Mesendoderm (in vitro differentiated cells): Measurements from ENCODE around the gene KIF5B.
"Not testable (repeated sequence)": the region's sequence is repeated elsewhere in the genome, so short reads cannot be mapped to it uniquely, and the experiment has no call there.

Experiments used
- DNase-seq: peaks from one replicate; pipeline ENCODE4 v3.0.0; 2013
- H2AK5ac ChIP-seq: 2 replicates; pipeline ENCODE4 v1.6.1; 2013; ENCODE audit warnings: low read length, inconsistent platforms
- H2BK120ac ChIP-seq: 2 replicates; pipeline ENCODE4 v1.6.1; 2013; ENCODE audit warnings: low read depth, mild to moderate bottlenecking, low read length, moderate library complexity, mixed read lengths
- H2BK15ac ChIP-seq: replicated peaks from 2 replicates; pipeline ENCODE4 v1.6.1; 2013; ENCODE audit warnings: low read depth, mild to moderate bottlenecking, moderate library complexity
- H2BK5ac ChIP-seq: 2 replicates; pipeline ENCODE4 v1.6.1; 2013; ENCODE audit warnings: low read length, inconsistent platforms
- H3K18ac ChIP-seq: 2 replicates; pipeline ENCODE4 v1.6.1; 2013; ENCODE audit warnings: mild to moderate bottlenecking, low read length, mixed read lengths
- H3K23ac ChIP-seq: one replicate; pipeline ENCODE4 v1.6.1; 2013; ENCODE audit warnings: low read length
- H3K27ac ChIP-seq: 2 replicates; pipeline ENCODE4 v1.5.1; 2013; ENCODE audit warnings: low read depth, mild to moderate bottlenecking, inconsistent platforms, low read length, moderate library complexity
- H3K27me3 ChIP-seq: 2 replicates; pipeline ENCODE4 v1.6.1; 2013; ENCODE audit warnings: low read length, control low read depth, mild to moderate bottlenecking, inconsistent platforms; ENCODE audit not compliant: insufficient read depth, poor library complexity
- H3K36me3 ChIP-seq: 2 replicates; pipeline ENCODE4 v1.6.1; 2013; ENCODE audit warnings: low read length, inconsistent platforms; ENCODE audit not compliant: control insufficient read depth, insufficient read depth
- H3K4ac ChIP-seq: one replicate; pipeline ENCODE4 v1.6.1; 2013; ENCODE audit warnings: low read depth, mild to moderate bottlenecking, low read length, moderate library complexity
- H3K4me1 ChIP-seq: 2 replicates; pipeline ENCODE4 v1.6.1; 2013; ENCODE audit warnings: low read depth, low read length, inconsistent platforms; ENCODE audit not compliant: control insufficient read depth
- H3K4me2 ChIP-seq: 2 replicates; pipeline ENCODE4 v1.6.1; 2013; ENCODE audit warnings: low read length
- H3K4me3 ChIP-seq: 2 replicates; pipeline ENCODE4 v1.5.1; 2013; ENCODE audit warnings: mild to moderate bottlenecking, low read length
- H3K56ac ChIP-seq: one replicate; pipeline ENCODE4 v1.6.1; 2013; ENCODE audit warnings: low read length
- H3K79me1 ChIP-seq: 2 replicates; pipeline ENCODE4 v1.6.1; 2013; ENCODE audit warnings: low read length, inconsistent platforms
- H3K79me2 ChIP-seq: 2 replicates; pipeline ENCODE4 v1.6.1; 2013; ENCODE audit warnings: mild to moderate bottlenecking, low read length; ENCODE audit not compliant: control insufficient read depth, insufficient read depth
- H3K9ac ChIP-seq: 2 replicates; pipeline ENCODE4 v1.6.1; 2013; ENCODE audit warnings: low read length, inconsistent platforms
- H4K5ac ChIP-seq: one replicate; pipeline ENCODE4 v1.6.1; 2013; ENCODE audit warnings: low read length
- H4K8ac ChIP-seq: one replicate; pipeline ENCODE4 v1.6.1; 2013; ENCODE audit warnings: low read depth, mild to moderate bottlenecking, control low read depth, low read length, moderate library complexity
- WGBS: extraction: QIAGEN DNeasy Blood & Tissue Kit; methylation state at CpG from one replicate; pipeline ENCODE4 v1.1.7; 2013; ENCODE audit warnings: low lambda C conversion rate, missing lambda C conversion rate; ENCODE audit not compliant: insufficient coverage; ENCODE audit errors: extremely low coverage; 5-methylcytosine and 5-hydroxymethylcytosine counted together

The KIF5B gene

DNA sequence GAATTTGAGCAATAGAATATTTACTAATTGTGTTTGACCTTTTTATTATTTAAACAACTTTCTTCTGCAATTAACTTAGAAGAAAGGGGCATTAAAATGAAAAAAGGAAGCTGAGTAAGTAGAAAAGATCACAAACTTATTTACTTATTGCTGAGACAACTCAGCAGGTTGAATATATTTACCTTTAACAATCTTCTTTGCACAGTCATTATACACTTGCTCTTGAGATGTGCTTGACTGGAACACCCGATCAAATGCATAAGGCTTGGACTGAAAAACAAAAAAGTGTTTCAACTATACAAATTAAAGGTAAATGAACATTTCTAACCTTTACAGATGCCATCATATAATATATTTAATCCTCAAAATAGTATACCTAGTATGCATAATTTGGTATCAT lies 7.9 kb downstream of the KIF5B start:
- H2BK5ac ChIP-seq, result no peak overlapping the region
- no peak overlapping the region for H3K4ac ChIP-seq
- no peak overlapping the region for H2BK120ac ChIP-seq
- no peak overlapping the region for H3K18ac ChIP-seq
- H3K79me1 ChIP-seq, result peaks cover 3% of the 10 kb centered on the region
- no peak overlapping the region for H3K4me3 ChIP-seq
- no peak overlapping the region for H2AK5ac ChIP-seq
- H3K79me2 ChIP-seq, result peaks cover 83% of the 10 kb centered on the region
- H3K36me3 ChIP-seq, result peaks cover 5% of the 10 kb centered on the region
- no peak overlapping the region for H2BK15ac ChIP-seq
- H3K4me2 ChIP-seq, result no peak overlapping the region
- no peak for DNase-seq
- no peak overlapping the region for H4K5ac ChIP-seq
- no peaks in the 10 kb centered on the region for H3K4me1 ChIP-seq
- H3K56ac ChIP-seq, result no peak overlapping the region
- H4K8ac ChIP-seq, result no peak overlapping the region
- no peaks in the 10 kb centered on the region for H3K27me3 ChIP-seq
- no peak overlapping the region for H3K23ac ChIP-seq
- H3K9ac ChIP-seq, result no peak overlapping the region
- WGBS, result no CpG with 5 or more reads among the region's 1 CpG
- H3K27ac ChIP-seq, result no peak overlapping the region

DNA sequence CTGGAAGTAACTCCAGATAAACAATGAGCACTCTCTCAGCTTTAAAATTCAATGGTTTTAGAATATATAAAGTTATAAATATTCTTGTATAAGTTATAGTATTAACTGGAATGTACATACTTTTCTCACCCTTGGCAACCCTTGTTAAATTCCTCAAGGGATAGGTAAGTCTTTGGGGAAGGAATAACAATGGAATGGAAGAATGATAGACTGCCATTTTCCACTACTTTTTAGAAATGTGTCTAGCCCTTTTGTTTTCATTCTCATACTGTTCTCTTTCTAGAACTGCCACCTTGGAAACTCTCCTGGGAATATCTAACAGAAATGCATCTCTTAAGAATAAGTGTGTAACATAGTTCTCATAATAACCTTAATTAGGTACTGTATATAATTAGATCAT lies 8.3 kb downstream of the KIF5B start:
- no peak overlapping the region for H2BK15ac ChIP-seq
- H3K18ac ChIP-seq, result no peak overlapping the region
- peaks cover 5% of the 10 kb centered on the region for H3K36me3 ChIP-seq
- H2BK5ac ChIP-seq, result no peak overlapping the region
- peaks cover 82% of the 10 kb centered on the region for H3K79me2 ChIP-seq
- peaks cover 5% of the 10 kb centered on the region for H3K79me1 ChIP-seq
- no peak overlapping the region for H3K23ac ChIP-seq
- H3K9ac ChIP-seq, result no peak overlapping the region
- H3K56ac ChIP-seq, result no peak overlapping the region
- no peak overlapping the region for H4K8ac ChIP-seq
- no peak overlapping the region for H4K5ac ChIP-seq
- no peak overlapping the region for H3K4me3 ChIP-seq
- H3K4me2 ChIP-seq, result no peak overlapping the region
- H3K27ac ChIP-seq, result no peak overlapping the region
- DNase-seq, result no peak
- no peaks in the 10 kb centered on the region for H3K27me3 ChIP-seq
- H3K4ac ChIP-seq, result no peak overlapping the region
- no peak overlapping the region for H2AK5ac ChIP-seq
- H3K4me1 ChIP-seq, result no peaks in the 10 kb centered on the region
- H2BK120ac ChIP-seq, result no peak overlapping the region

DNA sequence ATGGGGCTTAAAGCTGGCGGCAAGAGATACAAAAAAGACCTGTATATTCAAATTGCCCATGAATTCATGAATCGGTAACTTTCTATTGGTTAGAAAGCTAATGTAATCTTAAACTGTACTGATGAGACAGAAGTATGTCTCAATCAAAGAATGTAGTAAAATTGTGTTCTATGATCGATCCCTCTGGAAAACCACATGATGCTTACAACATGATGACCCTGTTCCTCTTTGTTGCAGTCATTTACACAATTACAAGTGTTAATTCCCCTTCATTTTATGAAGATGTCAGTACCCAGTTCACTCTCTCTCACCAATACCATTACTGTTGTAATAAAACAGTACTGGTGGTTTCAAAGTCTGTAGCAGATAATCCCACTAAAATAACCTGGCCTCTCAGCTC lies 10.1 kb downstream of the KIF5B start:
- H2AK5ac ChIP-seq, result no peak overlapping the region
- no peak overlapping the region for H4K8ac ChIP-seq
- H4K5ac ChIP-seq, result no peak overlapping the region
- no peak for DNase-seq
- H3K18ac ChIP-seq, result no peak overlapping the region
- no peak overlapping the region for H3K27ac ChIP-seq
- H3K79me2 ChIP-seq, result peaks cover 83% of the 10 kb centered on the region
- no peak overlapping the region for H2BK15ac ChIP-seq
- H3K79me1 ChIP-seq, result peaks cover 6% of the 10 kb centered on the region
- H3K23ac ChIP-seq, result no peak overlapping the region
- H3K56ac ChIP-seq, result no peak overlapping the region
- no peak overlapping the region for H3K4ac ChIP-seq
- H3K36me3 ChIP-seq, result peaks cover 5% of the 10 kb centered on the region
- no peak overlapping the region for H2BK120ac ChIP-seq
- H3K4me1 ChIP-seq, result no peaks in the 10 kb centered on the region
- no peak overlapping the region for H3K4me3 ChIP-seq
- WGBS, result no CpG with 5 or more reads among the region's 3 CpGs
- H3K4me2 ChIP-seq, result no peak overlapping the region
- H3K27me3 ChIP-seq, result no peaks in the 10 kb centered on the region
- H2BK5ac ChIP-seq, result no peak overlapping the region
- no peak overlapping the region for H3K9ac ChIP-seq

DNA sequence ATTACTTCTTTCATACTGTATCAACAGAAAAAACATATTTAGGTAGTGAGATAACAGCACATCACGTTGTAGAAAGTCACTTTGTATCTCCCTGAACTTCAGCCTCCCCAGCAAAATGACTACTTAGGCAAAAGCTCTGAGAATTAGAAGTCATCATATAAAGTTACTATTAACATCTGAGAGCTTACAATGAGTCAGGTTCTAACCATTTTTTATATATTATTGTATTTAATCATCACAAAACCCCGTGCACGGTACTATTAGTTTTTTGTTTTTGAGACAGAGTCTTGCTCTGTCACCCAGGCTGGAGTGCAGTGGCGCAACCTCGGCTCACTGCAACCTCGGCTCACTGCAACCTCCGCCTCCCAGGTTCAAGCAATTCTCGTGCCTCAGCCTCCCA lies 13.5 kb downstream of the KIF5B start:
- H2BK120ac ChIP-seq, H3K36me3 ChIP-seq, H3K4ac ChIP-seq, H3K4me1 ChIP-seq, H4K5ac ChIP-seq, H3K18ac ChIP-seq, H4K8ac ChIP-seq, H3K27ac ChIP-seq, H2BK15ac ChIP-seq, H3K4me3 ChIP-seq, H3K23ac ChIP-seq, H3K9ac ChIP-seq, H2BK5ac ChIP-seq, H3K79me1 ChIP-seq, H3K27me3 ChIP-seq, H3K4me2 ChIP-seq, DNase-seq, H3K56ac ChIP-seq, H2AK5ac ChIP-seq: not testable (repeated sequence)
- peaks cover 59% of the 10 kb centered on the region for H3K79me2 ChIP-seq
- no CpG with 5 or more reads among the region's 8 CpGs for WGBS

DNA sequence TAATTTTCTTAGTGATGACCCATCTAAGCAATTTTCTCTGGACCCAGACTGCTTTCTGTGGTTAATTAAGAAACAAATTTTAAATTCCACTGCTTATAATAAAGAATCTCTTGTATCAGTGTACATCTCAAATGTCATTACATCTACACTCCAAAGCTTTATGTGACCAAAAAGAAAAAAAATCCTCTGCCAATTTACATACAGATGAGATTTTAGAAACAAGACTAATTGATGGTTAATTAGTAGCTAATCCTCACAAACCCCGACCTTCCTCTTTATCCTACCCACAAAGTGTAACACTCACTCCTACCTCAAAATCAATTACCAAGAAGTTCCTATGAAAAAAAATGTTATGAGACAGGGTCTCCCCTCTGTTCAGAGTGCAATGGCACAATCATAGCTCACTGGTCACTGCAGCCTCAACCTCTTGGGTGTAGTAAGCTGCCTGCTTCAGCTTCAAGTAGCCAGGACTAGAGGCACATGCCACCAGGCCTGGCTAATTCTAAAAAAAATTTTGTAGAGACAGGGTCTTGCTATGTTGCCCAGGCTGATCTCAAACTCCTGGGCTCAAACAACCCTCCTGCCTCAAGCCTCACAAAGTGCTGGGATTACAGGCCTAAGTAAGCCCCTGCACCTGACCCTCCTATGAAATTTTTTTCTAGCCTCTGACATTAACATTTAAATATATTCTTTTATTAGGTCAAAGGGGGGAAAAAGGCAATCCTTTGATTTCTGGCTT lies 14.8 kb downstream of the KIF5B start:
- Histone ChIP-seq H3K27ac (no peak overlapping the region), H4K8ac (no peak overlapping the region)
- no CpG with 5 or more reads among the region's 1 CpG for WGBS

DNA sequence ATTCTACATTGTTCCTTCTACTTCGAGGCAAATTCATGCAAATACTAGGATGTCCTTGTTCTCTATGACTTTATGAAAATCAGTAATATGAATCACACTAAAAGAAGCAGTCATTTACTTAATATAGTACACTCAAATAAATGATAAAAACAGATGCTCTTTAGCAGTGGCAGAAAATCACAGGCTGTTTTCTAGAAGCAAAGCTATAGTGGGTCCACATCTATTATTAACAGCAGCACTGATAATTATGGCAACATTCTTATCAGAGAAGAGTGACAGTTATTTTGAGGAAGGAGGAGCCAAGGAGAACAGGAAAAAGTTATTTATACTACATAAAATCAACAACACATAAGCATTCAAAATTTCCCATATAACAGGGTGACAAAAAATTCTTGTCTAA lies 16.5 kb downstream of the KIF5B start:
- H3K9ac ChIP-seq, result no peak overlapping the region
- peaks cover 3% of the 10 kb centered on the region for H3K36me3 ChIP-seq
- H2BK5ac ChIP-seq, result no peak overlapping the region
- peaks cover 3% of the 10 kb centered on the region for H3K79me1 ChIP-seq
- H3K56ac ChIP-seq, result no peak overlapping the region
- H3K27me3 ChIP-seq, result no peaks in the 10 kb centered on the region
- H2BK15ac ChIP-seq, result no peak overlapping the region
- no peaks in the 10 kb centered on the region for H3K4me1 ChIP-seq
- no peak overlapping the region for H3K27ac ChIP-seq
- no peak overlapping the region for H3K23ac ChIP-seq
- no peak overlapping the region for H2BK120ac ChIP-seq
- H4K8ac ChIP-seq, result no peak overlapping the region
- no peak overlapping the region for H3K4me2 ChIP-seq
- H2AK5ac ChIP-seq, result no peak overlapping the region
- peaks cover 35% of the 10 kb centered on the region for H3K79me2 ChIP-seq
- H3K4me3 ChIP-seq, result no peak overlapping the region
- H3K18ac ChIP-seq, result no peak overlapping the region
- DNase-seq, result no peak
- no CpG with 5 or more reads among the region's 1 CpG for WGBS
- H4K5ac ChIP-seq, result no peak overlapping the region
- H3K4ac ChIP-seq, result no peak overlapping the region

More for the DNA sequence above, 14.8 kb downstream of the KIF5B start:
- Histone ChIP-seq H2AK5ac (no peak overlapping the region), H3K36me3 (peaks cover 3% of the 10 kb centered on the region), H3K79me2 (peaks cover 49% of the 10 kb centered on the region), H3K4ac (no peak overlapping the region), H3K18ac (no peak overlapping the region), H2BK15ac (no peak overlapping the region), H3K9ac (no peak overlapping the region), H3K56ac (no peak overlapping the region), H2BK120ac (no peak overlapping the region), H3K23ac (no peak overlapping the region), H4K5ac (no peak overlapping the region), H3K4me1 (no peaks in the 10 kb centered on the region), H3K27me3 (no peaks in the 10 kb centered on the region), H3K79me1 (peaks cover 3% of the 10 kb centered on the region), H2BK5ac (no peak overlapping the region), H3K4me3 (no peak overlapping the region), H3K4me2 (no peak overlapping the region)
- DNase-seq, result no peak
